HCT116 (cell line): Measurements from ENCODE around the gene IGF2R. TPM values are rescaled to one million over a fixed set of nuclear protein-coding genes. Genes with fewer than 3 reads are reported as not detected.

ENCODE experiments used
- ATAC-seq: fragments of 200-7000 bp; cut with Tn5 transposase; 2 replicates; pipeline ENCODE4 v1.9.1; 2020; ENCODE audit warnings: mild to moderate bottlenecking, moderate library complexity
- BruUV-seq: library from RNA; stranded (reverse); fragments of 400-500 nt; replicated peaks from 2 replicates; lab custom pipeline; 2021; lab: Mats Ljungman, UMichigan
- CTCF ChIA-PET: fragments of 300-600 bp; sonication (Branson Sonifier 250); formaldehyde crosslinking; loops from one replicate; lab custom pipeline; 2021; ENCODE audit warnings: antibody characterized with exemption; lab: Charles Lee
- POLR2A ChIA-PET: fragments of 300-600, 350-600 bp; sonication (Branson Sonifier 250); formaldehyde crosslinking; loops from one replicate; lab custom pipeline; 2021; ENCODE audit warnings: antibody characterized with exemption; lab: Charles Lee
- RAD21 ChIA-PET, 2 experiments: fragments of 300-600 bp; sonication (Branson Sonifier 250); formaldehyde crosslinking; loops; one replicate each; lab custom pipeline; 2023; ENCODE audit warnings: low total read pairs in 2 of 2; ENCODE audit not compliant: uncharacterized antibody in 2 of 2, unreplicated experiment in 2 of 2, low non-redundant PET in 1 of 2; lab: Charles Lee
- DNase-seq: peaks from one replicate; pipeline ENCODE4 v3.0.0-alpha.2; 2010; ENCODE audit warnings: low read depth, low spot score
- H2AFZ ChIP-seq: fragments of 200-600 bp; shearing (Covaris generic), sonication (generic); 2 replicates; pipeline ENCODE4 v1.6.1; 2017; ENCODE audit warnings: low read depth, mixed run types, mixed read lengths, antibody characterized with exemption, low read length; ENCODE audit not compliant: poor library complexity, severe bottlenecking
- H3K27ac ChIP-seq: 2 replicates; pipeline ENCODE4 v1.5.1; 2012; ENCODE audit warnings: low read depth, low read length
- H3K27me3 ChIP-seq: fragments of 200-600 bp; sonication (generic); 2 replicates; pipeline ENCODE4 v1.6.1; 2016; ENCODE audit warnings: mixed run types, low read length, mixed read lengths; ENCODE audit not compliant: insufficient read depth
- H3K36me3 ChIP-seq, 2 experiments: fragments of 200-500 bp in 1 of 2; fragments of 200-600 bp in 1 of 2; sonication (Bioruptor generic) in 1 of 2; sonication (generic) in 1 of 2; 2 replicates each; pipeline versions ENCODE4 v1.5.1 to v1.6.1; 2014 to 2016; ENCODE audit warnings: low read length in 2 of 2, inconsistent platforms in 1 of 2, mixed read lengths in 1 of 2, mixed run types in 1 of 2; ENCODE audit not compliant: insufficient read depth in 2 of 2, control insufficient read depth in 1 of 2
- H3K4me1 ChIP-seq, 2 experiments: fragments of 200-600 bp in 1 of 2; sonication (generic) in 1 of 2; 2 replicates each; pipeline versions ENCODE4 v1.5.1 to v1.6.1; 2012 to 2017; ENCODE audit warnings: low read length in 2 of 2, inconsistent platforms in 1 of 2, mild to moderate bottlenecking in 1 of 2, mixed read lengths in 1 of 2, mixed run types in 1 of 2, moderate library complexity in 1 of 2; ENCODE audit not compliant: insufficient read depth in 2 of 2, control insufficient read depth in 1 of 2
- H3K4me2 ChIP-seq: fragments of 200-600 bp; sonication (generic); 2 replicates; pipeline ENCODE4 v1.6.1; 2017; ENCODE audit warnings: mixed run types, low read length, mixed read lengths
- H3K4me3 ChIP-seq, 2 experiments: fragments of 200-600 bp in 1 of 2; sonication (generic) in 1 of 2; replicated peaks in 1 of 2; 2 replicates each; pipeline ENCODE4 v1.5.1; 2011 to 2016; ENCODE audit warnings: low read length in 2 of 2, control low read depth in 1 of 2, low read depth in 1 of 2, mild to moderate bottlenecking in 1 of 2, mixed read lengths in 1 of 2, mixed run types in 1 of 2
- H3K79me2 ChIP-seq: fragments of 200-600 bp; sonication (generic); 2 replicates; pipeline ENCODE4 v1.6.1; 2017; ENCODE audit warnings: mild to moderate bottlenecking, mixed run types, low read length, moderate library complexity, mixed read lengths; ENCODE audit not compliant: insufficient read depth
- H3K9ac ChIP-seq: fragments of 200-600 bp; sonication (generic); 2 replicates; pipeline ENCODE4 v1.6.1; 2016; ENCODE audit warnings: low read length, mixed read lengths
- H3K9me2 ChIP-seq: fragments of 200-600 bp; sonication (generic), shearing (Covaris generic); 2 replicates; pipeline ENCODE4 v1.6.1; 2017; ENCODE audit warnings: mixed run types, mild to moderate bottlenecking, moderate library complexity; ENCODE audit not compliant: insufficient read depth
- H3K9me3 ChIP-seq, 2 experiments: fragments of 200-500 bp in 1 of 2; fragments of 200-600 bp in 1 of 2; sonication (Bioruptor generic) in 1 of 2; sonication (generic) in 1 of 2; 2 replicates each; pipeline ENCODE4 v1.6.1; 2014 to 2017; ENCODE audit warnings: low read length in 2 of 2, mixed read lengths in 2 of 2, inconsistent platforms in 1 of 2, low read depth in 1 of 2, mild to moderate bottlenecking in 1 of 2, mixed run types in 1 of 2, moderate library complexity in 1 of 2; ENCODE audit not compliant: control insufficient read depth in 1 of 2, insufficient read depth in 1 of 2
- H4K20me1 ChIP-seq: fragments of 200-600 bp; sonication (generic), shearing (Covaris generic); 2 replicates; pipeline ENCODE4 v1.6.1; 2017; ENCODE audit warnings: mixed run types, mild to moderate bottlenecking, moderate library complexity; ENCODE audit not compliant: insufficient read depth
- CBX3 ChIP-seq: IDR thresholded peaks from 2 replicates; pipeline ENCODE4 v1.6.1; 2012; ENCODE audit warnings: low read depth
- CTCF ChIP-seq, 3 experiments: fragments of 200-600 bp in 1 of 3; sonication (generic) in 1 of 3; IDR thresholded peaks in 2 of 3; conservative IDR thresholded peaks in 1 of 3; 2 replicates each; pipeline ENCODE4 v1.5.1; 2012 to 2017; ENCODE audit warnings: low read depth in 2 of 3, low read length in 2 of 3, antibody characterized with exemption in 1 of 3, borderline replicate concordance in 1 of 3, control low read depth in 1 of 3, mild to moderate bottlenecking in 1 of 3, mixed read lengths in 1 of 3, mixed run types in 1 of 3, moderate library complexity in 1 of 3; ENCODE audit not compliant: insufficient read depth in 1 of 3
- ELF1 ChIP-seq: IDR thresholded peaks from 2 replicates; pipeline ENCODE4 v1.6.1; 2012; ENCODE audit warnings: low read depth, borderline replicate concordance
- EZH2 ChIP-seq: fragments of 200-600 bp; sonication (generic); IDR thresholded peaks from 2 replicates; pipeline ENCODE4 v1.6.1; 2017; ENCODE audit warnings: antibody characterized with exemption, mixed run types
- MAX ChIP-seq: IDR thresholded peaks from 2 replicates; pipeline ENCODE4 v1.6.1; 2012
- POLR2A ChIP-seq: IDR thresholded peaks from 2 replicates; pipeline ENCODE4 v1.7.0; 2011; ENCODE audit warnings: borderline replicate concordance; ENCODE audit not compliant: insufficient read depth, insufficient read length; ENCODE audit errors: extremely low read depth
- SP1 ChIP-seq: IDR thresholded peaks from 2 replicates; pipeline ENCODE4 v1.6.1; 2012; ENCODE audit warnings: low read depth
- SRF ChIP-seq: IDR thresholded peaks from 2 replicates; pipeline ENCODE4 v1.6.1; 2012; ENCODE audit warnings: low read depth
- YY1 ChIP-seq: IDR thresholded peaks from 2 replicates; pipeline ENCODE4 v1.6.1; 2011; ENCODE audit warnings: low read length, low read depth, moderate library complexity, mild to moderate bottlenecking; ENCODE audit not compliant: insufficient replicate concordance; ENCODE audit errors: extremely low read depth
- ZBTB33 ChIP-seq: IDR thresholded peaks from 2 replicates; pipeline ENCODE4 v1.6.1; 2011; ENCODE audit warnings: mild to moderate bottlenecking, low read length, moderate library complexity; ENCODE audit not compliant: insufficient replicate concordance; ENCODE audit errors: extremely low read depth
- ZFX ChIP-seq: fragments of 450-650 bp; IDR thresholded peaks from 2 replicates; pipeline ENCODE4 v1.6.1; 2017
- ZNF274 ChIP-seq: fragments of 200-500 bp; sonication (Bioruptor generic); IDR thresholded peaks from 2 replicates; pipeline ENCODE4 v1.6.1; 2014; ENCODE audit warnings: mild to moderate bottlenecking, low read depth, low read length, inconsistent platforms
- intact Hi-C: fragments of 100-400 bp; cut with micrococcal nuclease; formaldehyde crosslinking; loops from 2 replicates; pipeline ENCODE4 v1.10.0; 2022
- total RNA-seq: library from RNA; stranded (reverse); gene quantifications from one replicate; pipeline ENCODE4 v1.2.1, GENCODE V29; 2021; ENCODE audit not compliant: unreplicated experiment
- TF ChIP-seq, protein P1 (sequence below): IDR thresholded peaks from 2 replicates; pipeline ENCODE4 v1.6.1; 2012; ENCODE audit warnings: low read depth

IGF2R gene
- total RNA-seq, 1 experiment from 2014 or later = 37.0 TPM

DNA sequence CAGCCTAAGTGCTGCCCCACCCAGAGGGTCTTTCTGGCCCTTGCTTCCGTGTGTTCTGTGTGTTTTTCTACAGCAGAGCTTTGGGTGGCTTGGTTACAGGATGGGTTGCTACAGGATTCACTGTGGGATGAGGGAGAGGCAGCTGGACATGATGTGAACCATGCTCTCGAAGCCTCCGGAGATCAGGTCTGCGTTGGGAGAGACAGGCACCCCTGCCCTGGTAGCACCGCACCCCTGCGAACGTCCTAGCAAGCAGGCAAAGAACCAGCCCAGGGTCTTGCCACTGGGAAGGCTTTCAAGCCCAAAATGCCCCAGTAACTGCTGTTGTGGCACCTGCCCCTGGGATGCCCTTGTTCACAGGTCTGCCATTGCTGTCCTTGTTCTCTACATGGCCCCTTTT lies 66.4 kb downstream of the IGF2R start:
- Histone ChIP-seq H3K9me3 (no peaks in the 10 kb centered on the region), H2AFZ (no peak overlapping the region), H3K9me2 (no peaks in the 10 kb centered on the region), H3K79me2 (no peaks in the 10 kb centered on the region), H3K9ac (no peak overlapping the region), H3K27ac (no peak overlapping the region), H3K4me2 (no peak overlapping the region), H4K20me1 (no peaks in the 10 kb centered on the region), H3K4me3 (no peak overlapping the region), H3K27me3 (no peaks in the 10 kb centered on the region), H3K36me3 (peaks cover 0 to 17% of the 10 kb centered on the region in 2 experiments; a peak in 2 of 4 replicates), H3K4me1 (no peaks in the 10 kb centered on the region)
- ChIA-PET CTCF (no interaction called here), POLR2A (no interaction called here), RAD21 (no interaction called here)
- TF ChIP-seq, protein P1, sequence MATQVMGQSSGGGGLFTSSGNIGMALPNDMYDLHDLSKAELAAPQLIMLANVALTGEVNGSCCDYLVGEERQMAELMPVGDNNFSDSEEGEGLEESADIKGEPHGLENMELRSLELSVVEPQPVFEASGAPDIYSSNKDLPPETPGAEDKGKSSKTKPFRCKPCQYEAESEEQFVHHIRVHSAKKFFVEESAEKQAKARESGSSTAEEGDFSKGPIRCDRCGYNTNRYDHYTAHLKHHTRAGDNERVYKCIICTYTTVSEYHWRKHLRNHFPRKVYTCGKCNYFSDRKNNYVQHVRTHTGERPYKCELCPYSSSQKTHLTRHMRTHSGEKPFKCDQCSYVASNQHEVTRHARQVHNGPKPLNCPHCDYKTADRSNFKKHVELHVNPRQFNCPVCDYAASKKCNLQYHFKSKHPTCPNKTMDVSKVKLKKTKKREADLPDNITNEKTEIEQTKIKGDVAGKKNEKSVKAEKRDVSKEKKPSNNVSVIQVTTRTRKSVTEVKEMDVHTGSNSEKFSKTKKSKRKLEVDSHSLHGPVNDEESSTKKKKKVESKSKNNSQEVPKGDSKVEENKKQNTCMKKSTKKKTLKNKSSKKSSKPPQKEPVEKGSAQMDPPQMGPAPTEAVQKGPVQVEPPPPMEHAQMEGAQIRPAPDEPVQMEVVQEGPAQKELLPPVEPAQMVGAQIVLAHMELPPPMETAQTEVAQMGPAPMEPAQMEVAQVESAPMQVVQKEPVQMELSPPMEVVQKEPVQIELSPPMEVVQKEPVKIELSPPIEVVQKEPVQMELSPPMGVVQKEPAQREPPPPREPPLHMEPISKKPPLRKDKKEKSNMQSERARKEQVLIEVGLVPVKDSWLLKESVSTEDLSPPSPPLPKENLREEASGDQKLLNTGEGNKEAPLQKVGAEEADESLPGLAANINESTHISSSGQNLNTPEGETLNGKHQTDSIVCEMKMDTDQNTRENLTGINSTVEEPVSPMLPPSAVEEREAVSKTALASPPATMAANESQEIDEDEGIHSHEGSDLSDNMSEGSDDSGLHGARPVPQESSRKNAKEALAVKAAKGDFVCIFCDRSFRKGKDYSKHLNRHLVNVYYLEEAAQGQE = no peak
- TF ChIP-seq ZNF274 (no peak), CBX3 (no peak), CTCF (IDR thresholded peaks at IDR 0.05 in 2 of 3, conservative IDR thresholded peaks at IDR 0.05 in 1 of 3; ENCODE audit: borderline replicate concordance in 1 of 3, insufficient read depth in 1 of 3, low read depth in 2 of 3, low read length in 2 of 3) (no peak), MAX (no peak), POLR2A (no peak), SRF (no peak), YY1 (no peak), EZH2 (no peak), ZFX (no peak), ELF1 (no peak), ZBTB33 (no peak), SP1 (no peak)
- ATAC-seq (no peak), DNase-seq (no peak)
- intact Hi-C loops = no loop called here
- BruUV-seq = no TSS peak
